Osteoblast (primary cell): ENCODE measurements around the gene ACOT6. TPM values are rescaled to one million over a fixed set of nuclear protein-coding genes. Genes with fewer than 3 reads are reported as not detected.

Source experiments
- DNase-seq: peaks from one replicate; pipeline ENCODE4 v3.0.0; 2011; ENCODE audit warnings: low spot score, mixed read lengths; ENCODE audit not compliant: insufficient read length; ENCODE audit errors: missing footprints
- H2AFZ ChIP-seq: 2 replicates; pipeline ENCODE4 v1.6.0; 2011; ENCODE audit warnings: mild to moderate bottlenecking, low read length
- H3K27ac ChIP-seq: 2 replicates; pipeline ENCODE4 v1.5.1; 2011; ENCODE audit warnings: mild to moderate bottlenecking, low read depth, low read length, moderate library complexity
- H3K27me3 ChIP-seq: 2 replicates; pipeline ENCODE4 v1.6.0; 2012; ENCODE audit warnings: mild to moderate bottlenecking, control low read depth, inconsistent platforms, low read length, moderate library complexity; ENCODE audit not compliant: insufficient read depth
- H3K36me3 ChIP-seq: 2 replicates; pipeline ENCODE4 v1.5.1; 2011; ENCODE audit warnings: mild to moderate bottlenecking, low read length, control low read depth, moderate library complexity; ENCODE audit not compliant: insufficient read depth
- H3K4me1 ChIP-seq: 2 replicates; pipeline ENCODE4 v1.5.1; 2011; ENCODE audit warnings: mild to moderate bottlenecking, low read length, control low read depth, moderate library complexity; ENCODE audit not compliant: insufficient read depth
- H3K4me2 ChIP-seq: 2 replicates; pipeline ENCODE4 v1.6.0; 2011; ENCODE audit warnings: mild to moderate bottlenecking, low read length; ENCODE audit not compliant: insufficient read depth
- H3K4me3 ChIP-seq: fragments of 200-600 bp; sonication (generic); 3 replicates; pipeline ENCODE4 v1.5.1; 2012; ENCODE audit warnings: mild to moderate bottlenecking, low read length, inconsistent platforms; ENCODE audit not compliant: insufficient read depth
- H3K79me2 ChIP-seq: 2 replicates; pipeline ENCODE4 v1.6.0; 2012; ENCODE audit warnings: mild to moderate bottlenecking, low read length, control low read depth, inconsistent platforms; ENCODE audit not compliant: insufficient read depth
- H3K9me3 ChIP-seq: 2 replicates; pipeline ENCODE4 v1.5.1; 2011; ENCODE audit warnings: low read depth, low read length, control low read depth
- H4K20me1 ChIP-seq: 2 replicates; pipeline ENCODE4 v1.6.0; 2012; ENCODE audit warnings: mild to moderate bottlenecking, low read length, control low read depth; ENCODE audit not compliant: insufficient read depth
- small RNA-seq: library from RNA; depleted of rRNA; stranded (forward); fragments of <200 nt; gene quantifications from one replicate; pipeline ENCODE3, GENCODE V24; 2012
- total RNA-seq: library from RNA; depleted of rRNA; stranded (reverse); fragments of >200 nt; gene quantifications from 2 replicates; pipeline ENCODE4 v1.2.3, GENCODE V29; 2012
- TF ChIP-seq, protein P1 (sequence below): IDR thresholded peaks from 2 replicates; pipeline ENCODE4 v1.5.1; 2011; ENCODE audit warnings: mild to moderate bottlenecking, low read depth, low read length, moderate library complexity; ENCODE audit errors: extremely low read depth

The ACOT6 gene
- total RNA-seq, 1 donor, result not detected

GRCh38 chr14:73665130-73665529, 52.8 kb downstream of the ACOT6 start:
- DNase-seq, result no peak
- H3K4me1 ChIP-seq, result peaks cover 5% of the 10 kb centered on the region
- H3K27ac ChIP-seq, result no peak overlapping the region
- H4K20me1 ChIP-seq, result no peaks in the 10 kb centered on the region
- no peaks in the 10 kb centered on the region for H3K27me3 ChIP-seq
- TF ChIP-seq, protein P1, sequence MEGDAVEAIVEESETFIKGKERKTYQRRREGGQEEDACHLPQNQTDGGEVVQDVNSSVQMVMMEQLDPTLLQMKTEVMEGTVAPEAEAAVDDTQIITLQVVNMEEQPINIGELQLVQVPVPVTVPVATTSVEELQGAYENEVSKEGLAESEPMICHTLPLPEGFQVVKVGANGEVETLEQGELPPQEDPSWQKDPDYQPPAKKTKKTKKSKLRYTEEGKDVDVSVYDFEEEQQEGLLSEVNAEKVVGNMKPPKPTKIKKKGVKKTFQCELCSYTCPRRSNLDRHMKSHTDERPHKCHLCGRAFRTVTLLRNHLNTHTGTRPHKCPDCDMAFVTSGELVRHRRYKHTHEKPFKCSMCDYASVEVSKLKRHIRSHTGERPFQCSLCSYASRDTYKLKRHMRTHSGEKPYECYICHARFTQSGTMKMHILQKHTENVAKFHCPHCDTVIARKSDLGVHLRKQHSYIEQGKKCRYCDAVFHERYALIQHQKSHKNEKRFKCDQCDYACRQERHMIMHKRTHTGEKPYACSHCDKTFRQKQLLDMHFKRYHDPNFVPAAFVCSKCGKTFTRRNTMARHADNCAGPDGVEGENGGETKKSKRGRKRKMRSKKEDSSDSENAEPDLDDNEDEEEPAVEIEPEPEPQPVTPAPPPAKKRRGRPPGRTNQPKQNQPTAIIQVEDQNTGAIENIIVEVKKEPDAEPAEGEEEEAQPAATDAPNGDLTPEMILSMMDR, result no peak
- H3K9me3 ChIP-seq, result no peaks in the 10 kb centered on the region
- no peak overlapping the region for H2AFZ ChIP-seq
- no peak overlapping the region for H3K4me3 ChIP-seq
- peaks cover 4% of the 10 kb centered on the region for H3K36me3 ChIP-seq
- no peak overlapping the region for H3K4me2 ChIP-seq
- no peaks in the 10 kb centered on the region for H3K79me2 ChIP-seq

DNA sequence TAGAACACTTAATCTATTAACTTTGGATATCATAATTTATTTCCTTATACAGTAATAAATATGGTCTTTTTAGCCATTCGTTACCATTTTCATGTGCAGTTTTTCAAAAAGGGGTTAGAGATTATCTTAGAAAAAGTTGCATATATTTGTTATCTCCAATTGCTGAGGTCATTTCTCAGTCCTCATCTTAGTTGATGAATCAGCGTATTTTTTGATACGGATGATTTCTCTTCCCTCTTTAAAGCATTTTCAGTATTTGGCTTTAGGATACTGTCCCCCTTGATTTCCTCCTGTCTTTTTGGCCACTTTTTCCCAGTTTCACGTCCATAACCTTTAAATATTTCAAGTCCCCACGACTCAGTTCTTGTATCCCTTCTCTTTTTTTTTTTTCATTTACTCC, 54.3 kb downstream of the ACOT6 start:
- Histone ChIP-seq H2AFZ (no peak overlapping the region), H3K9me3 (no peaks in the 10 kb centered on the region), H3K36me3 (peaks cover 4% of the 10 kb centered on the region), H3K79me2 (no peaks in the 10 kb centered on the region), H3K27me3 (no peaks in the 10 kb centered on the region), H3K27ac (no peak overlapping the region), H3K4me2 (no peak overlapping the region), H4K20me1 (no peaks in the 10 kb centered on the region), H3K4me3 (no peak overlapping the region), H3K4me1 (peaks cover 5% of the 10 kb centered on the region)
- TF ChIP-seq, protein P1, result no peak
- no peak for DNase-seq

DNA sequence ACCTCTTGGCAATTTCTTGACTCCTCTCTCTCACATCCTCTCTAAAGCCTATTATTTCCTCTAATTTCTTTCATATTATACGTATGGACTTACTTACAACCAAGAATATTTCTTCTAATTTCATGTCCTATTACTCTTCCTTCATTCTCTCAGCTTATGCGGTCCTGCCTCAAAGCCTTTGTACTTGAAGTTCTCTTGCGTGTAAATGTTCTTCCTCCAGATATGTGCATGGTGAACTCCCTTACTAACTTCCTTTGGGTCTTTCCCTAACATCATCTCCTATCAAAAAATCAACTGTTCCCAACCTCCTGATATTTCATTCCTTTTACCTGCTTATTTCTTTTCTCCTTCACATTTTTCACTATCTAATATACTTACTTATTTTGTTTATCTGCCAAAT, 55.5 kb downstream of the ACOT6 start:
- Histone ChIP-seq H3K4me2 (no peak overlapping the region), H2AFZ (no peak overlapping the region), H3K79me2 (no peaks in the 10 kb centered on the region), H3K36me3 (peaks cover 4% of the 10 kb centered on the region), H3K9me3 (no peaks in the 10 kb centered on the region), H3K27ac (no peak overlapping the region), H3K4me3 (no peak overlapping the region), H4K20me1 (no peaks in the 10 kb centered on the region), H3K4me1 (peaks cover under 1% of the 10 kb centered on the region), H3K27me3 (no peaks in the 10 kb centered on the region)
- DNase-seq, result no peak
- TF ChIP-seq, protein P1, result no peak

Small RNAs within 50 kb of the gene (small RNA-seq; reads per million reads assigned to genes)
- gene RNU6-240P, result not detected

Other genes with a start within 250 kb of the ACOT6 start
- 52.5 and 55.7 TPM in 2 replicates for gene NUMB, start 154.0 kb upstream of the ACOT6 start, total RNA-seq
- 19.2 and 21.7 TPM in 2 replicates for gene RIOX1, start 121.6 kb upstream of the ACOT6 start, total RNA-seq
- gene ACOT1, start 75.4 kb upstream of the ACOT6 start, total RNA-seq, result 1.4 and 58.0 TPM in 2 replicates
- gene HEATR4, start 53.6 kb upstream of the ACOT6 start, total RNA-seq, result under 0.01 and 0.29 TPM in 2 replicates
- gene ACOT2, start 43.3 kb upstream of the ACOT6 start, total RNA-seq, result 57.5 and 58.3 TPM in 2 replicates
- 1.8 and 2.5 TPM in 2 replicates for gene ACOT4, start 20.6 kb upstream of the ACOT6 start, total RNA-seq
- 8.5 and 9.0 TPM in 2 replicates for gene DNAL1, start 32.5 kb downstream of the ACOT6 start, total RNA-seq
- gene PNMA1, start 101.9 kb downstream of the ACOT6 start, total RNA-seq, result 40.1 and 40.2 TPM in 2 replicates
- 6.5 and 7.2 TPM in 2 replicates for gene PTGR2, start 239.3 kb downstream of the ACOT6 start, total RNA-seq